ENCODE data around the gene ADD1.

DNA sequence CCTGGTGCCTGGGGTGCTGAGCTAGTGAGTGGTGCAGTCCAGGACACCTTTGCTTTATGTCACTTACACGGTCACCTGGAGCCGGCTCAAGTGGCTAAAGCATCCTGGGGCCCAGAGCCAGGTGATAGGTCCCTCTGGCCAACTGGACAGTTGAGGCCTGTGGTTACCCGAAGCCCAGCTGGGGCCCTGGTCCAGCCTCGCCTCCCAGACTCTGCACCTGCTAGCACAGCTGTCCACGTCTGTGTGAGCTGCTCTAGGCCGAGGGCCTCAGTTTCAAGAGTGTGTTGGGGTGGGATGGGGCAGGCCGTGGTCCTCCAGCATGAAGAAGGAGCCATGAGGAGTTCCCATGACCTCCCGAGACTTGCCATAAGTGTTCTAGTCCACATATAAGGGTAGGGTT is 7.7 kb upstream of the ADD1 start:
- TF ChIP-seq YY1 (IDR thresholded peaks at IDR 0.05; ENCODE audit: insufficient read depth, insufficient read length): no peak
- TF ChIP-seq ZNF274 (IDR thresholded peaks at IDR 0.05; ENCODE audit: low read depth, low read length): no peak
- no peak for TF ChIP-seq SUZ12 (IDR thresholded peaks at IDR 0.05; ENCODE audit: extremely low read depth, insufficient read depth, insufficient read length)

Data from NT2/D1 (cell line).